Common myeloid progenitor, CD34-positive (primary cell): Measurements from ENCODE around the gene PALMD.

Source experiments
- CTCF ChIA-PET: fragments of 350-600 bp; sonication (Branson Sonifier 250); formaldehyde crosslinking; loops from one replicate; lab custom pipeline; 2021; ENCODE audit warnings: antibody characterized with exemption; lab: Charles Lee
- POLR2A ChIA-PET: fragments of 350-600 bp; sonication (Branson Sonifier 250); formaldehyde crosslinking; loops from one replicate; lab custom pipeline; 2021; ENCODE audit warnings: antibody characterized with exemption; lab: Charles Lee
- DNase-seq, 3 donors: peaks; one replicate each; pipeline versions ENCODE4 v3.0.0 to v3.0.0-alpha.2; 2013
- H3K27ac ChIP-seq, 2 experiments: 1 replicate in 1 of 2; 2 replicates in 1 of 2; pipeline ENCODE4 v1.7.0; 2013; ENCODE audit warnings: inconsistent platforms in 2 of 2, low read length in 2 of 2, mild to moderate bottlenecking in 2 of 2, low read depth in 1 of 2, moderate library complexity in 1 of 2; ENCODE audit not compliant: severe bottlenecking in 2 of 2, insufficient read depth in 1 of 2, poor library complexity in 1 of 2
- H3K27me3 ChIP-seq, 5 experiments: replicated peaks in 2 of 5; 1 replicate in 3 of 5; 2 replicates in 2 of 5; pipeline versions ENCODE4 v1.6.1 to v1.7.0; 2013; ENCODE audit warnings: low read length in 4 of 5, mild to moderate bottlenecking in 2 of 5, moderate library complexity in 2 of 5, inconsistent platforms in 1 of 5; ENCODE audit not compliant: insufficient read depth in 5 of 5, control insufficient read depth in 4 of 5
- H3K36me3 ChIP-seq, 4 experiments: 1 replicate in 2 of 4; 2 replicates in 2 of 4; pipeline versions ENCODE4 v1.6.1 to v1.7.0; 2013; ENCODE audit warnings: low read length in 3 of 4, control low read depth in 1 of 4, mild to moderate bottlenecking in 1 of 4; ENCODE audit not compliant: control insufficient read depth in 4 of 4, insufficient read depth in 4 of 4
- H3K4me1 ChIP-seq, 4 experiments: 1 replicate in 3 of 4; 2 replicates in 1 of 4; pipeline versions ENCODE4 v1.6.1 to v1.7.1; 2013; ENCODE audit warnings: low read length in 3 of 4, mild to moderate bottlenecking in 3 of 4, control low read depth in 1 of 4, inconsistent platforms in 1 of 4, moderate library complexity in 1 of 4; ENCODE audit not compliant: control insufficient read depth in 4 of 4, insufficient read depth in 4 of 4; ENCODE audit errors: control extremely low read depth in 1 of 4
- H3K4me3 ChIP-seq, 7 experiments: 1 replicate in 4 of 7; 2 replicates in 3 of 7; pipeline versions ENCODE4 v1.5.1 to v1.7.0; 2013; ENCODE audit warnings: mild to moderate bottlenecking in 7 of 7, low read length in 6 of 7, moderate library complexity in 6 of 7, inconsistent platforms in 2 of 7, low read depth in 2 of 7, control low read depth in 1 of 7; ENCODE audit not compliant: insufficient read depth in 4 of 7, control insufficient read depth in 1 of 7; ENCODE audit errors: extremely low read depth in 1 of 7
- H3K9me3 ChIP-seq, 5 experiments: 1 replicate in 4 of 5; 2 replicates in 1 of 5; pipeline versions ENCODE4 v1.6.1 to v1.7.1; 2013; ENCODE audit warnings: low read length in 4 of 5, mild to moderate bottlenecking in 2 of 5, inconsistent platforms in 1 of 5, low read depth in 1 of 5, moderate library complexity in 1 of 5; ENCODE audit not compliant: control insufficient read depth in 4 of 5, insufficient read depth in 2 of 5; ENCODE audit errors: control extremely low read depth in 1 of 5
- WGBS: methylation state at CpG from one replicate; pipeline ENCODE4 v1.1.5; 2013; ENCODE audit not compliant: insufficient coverage; 5-methylcytosine and 5-hydroxymethylcytosine counted together

Gene PALMD

DNA sequence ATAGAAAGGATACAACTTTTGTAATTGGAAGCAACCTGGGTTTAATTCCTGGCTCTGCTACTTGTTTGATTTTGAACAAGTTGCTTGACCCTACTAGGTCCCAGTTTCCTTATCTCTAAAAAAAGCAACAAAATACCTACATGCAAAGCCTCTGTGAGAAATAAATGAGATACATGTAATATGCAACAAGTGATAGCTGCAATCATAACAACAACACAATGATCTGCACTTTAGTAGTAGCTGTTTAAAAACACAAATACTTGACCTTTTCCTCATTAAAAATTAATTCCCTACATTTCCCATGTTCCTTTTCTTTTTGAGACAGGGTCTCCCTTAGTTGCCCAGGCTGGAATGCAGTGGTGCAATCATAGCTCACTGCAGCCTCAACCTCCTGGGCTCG, 80.5 kb downstream of the PALMD start:
- ChIA-PET CTCF (interaction anchor here (1.1 kb wide), 1 partner anchor 16 kb away, joined by 3 read pairs; no protein-coding TSS in a partner anchor), POLR2A (no interaction called here)
- no peaks in the 10 kb centered on the region for H3K9me3 ChIP-seq
- no peak overlapping the region for H3K4me3 ChIP-seq
- no peaks in the 10 kb centered on the region for H3K36me3 ChIP-seq
- no peak overlapping the region for H3K27ac ChIP-seq
- H3K4me1 ChIP-seq: peaks cover 0 to 13% (median 1%) of the 10 kb centered on the region in 4 experiments
- no peak for DNase-seq
- no peaks in the 10 kb centered on the region for H3K27me3 ChIP-seq
- no CpG with 5 or more reads among the region's 1 CpG for WGBS

DNA sequence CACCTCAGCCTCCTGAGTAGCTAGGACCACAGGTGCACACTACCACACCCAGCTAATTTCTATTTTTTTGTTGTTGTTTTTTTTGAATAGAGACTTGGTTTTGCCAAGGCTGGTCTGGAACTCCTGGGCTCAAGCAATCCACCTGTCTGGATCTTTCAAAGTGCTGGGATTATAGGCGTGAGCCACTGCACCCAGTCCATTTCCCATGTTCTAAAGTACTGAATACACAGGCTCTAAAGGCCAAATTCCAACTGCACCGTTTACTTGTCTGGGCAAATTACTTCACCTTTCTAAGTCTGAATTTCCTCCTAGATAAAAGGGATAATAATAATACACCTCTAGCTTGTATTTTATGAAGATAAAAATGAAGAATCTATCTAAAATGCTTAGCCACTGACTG, 80.9 kb downstream of the PALMD start:
- H3K9me3 ChIP-seq: no peaks in the 10 kb centered on the region
- no peak overlapping the region for H3K4me3 ChIP-seq
- CTCF ChIA-PET: interaction anchor here (1.1 kb wide), 1 partner anchor 16 kb away, joined by 3 read pairs; no protein-coding TSS in a partner anchor
- no peak overlapping the region for H3K27ac ChIP-seq
- POLR2A ChIA-PET: no interaction called here
- H3K4me1 ChIP-seq: peaks cover 0 to 13% (median 1%) of the 10 kb centered on the region in 4 experiments
- 100% methylated on average over 1 of the region's 2 CpGs for WGBS
- no peak for DNase-seq
- H3K27me3 ChIP-seq: no peaks in the 10 kb centered on the region
- H3K36me3 ChIP-seq: no peaks in the 10 kb centered on the region

DNA sequence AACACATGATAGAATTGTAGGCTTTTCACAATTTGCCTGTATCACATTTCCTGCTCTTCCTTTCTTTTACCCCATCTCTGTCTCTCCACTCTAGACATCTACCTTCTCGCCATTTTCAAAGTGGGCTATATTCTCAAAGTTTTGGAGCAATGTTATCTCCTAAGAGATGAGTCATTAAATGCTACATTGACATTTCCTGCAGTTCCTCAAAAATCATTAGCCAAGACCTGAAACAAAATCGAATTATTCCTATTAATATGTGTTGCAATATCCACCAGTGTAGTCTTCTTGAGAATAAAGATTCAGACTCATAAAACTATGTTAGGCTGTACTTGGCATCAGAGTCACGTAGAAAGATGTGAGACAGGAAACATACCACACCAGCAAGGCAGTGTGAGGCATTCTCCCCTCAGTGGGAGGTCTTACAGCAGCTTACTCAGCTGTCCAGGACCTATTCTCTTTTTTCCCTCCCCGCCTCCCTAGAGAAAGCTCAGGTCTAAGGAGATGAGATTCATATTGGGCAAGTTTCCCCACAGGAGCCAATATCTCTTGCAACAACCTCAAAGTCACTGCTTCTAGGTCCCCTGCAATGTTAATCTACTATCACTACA, 81.8 kb downstream of the PALMD start:
- 95% methylated on average over 3 of the region's 4 CpGs for WGBS
- Histone ChIP-seq H3K36me3 (no peaks in the 10 kb centered on the region), H3K4me3 (no peak overlapping the region)

DNA sequence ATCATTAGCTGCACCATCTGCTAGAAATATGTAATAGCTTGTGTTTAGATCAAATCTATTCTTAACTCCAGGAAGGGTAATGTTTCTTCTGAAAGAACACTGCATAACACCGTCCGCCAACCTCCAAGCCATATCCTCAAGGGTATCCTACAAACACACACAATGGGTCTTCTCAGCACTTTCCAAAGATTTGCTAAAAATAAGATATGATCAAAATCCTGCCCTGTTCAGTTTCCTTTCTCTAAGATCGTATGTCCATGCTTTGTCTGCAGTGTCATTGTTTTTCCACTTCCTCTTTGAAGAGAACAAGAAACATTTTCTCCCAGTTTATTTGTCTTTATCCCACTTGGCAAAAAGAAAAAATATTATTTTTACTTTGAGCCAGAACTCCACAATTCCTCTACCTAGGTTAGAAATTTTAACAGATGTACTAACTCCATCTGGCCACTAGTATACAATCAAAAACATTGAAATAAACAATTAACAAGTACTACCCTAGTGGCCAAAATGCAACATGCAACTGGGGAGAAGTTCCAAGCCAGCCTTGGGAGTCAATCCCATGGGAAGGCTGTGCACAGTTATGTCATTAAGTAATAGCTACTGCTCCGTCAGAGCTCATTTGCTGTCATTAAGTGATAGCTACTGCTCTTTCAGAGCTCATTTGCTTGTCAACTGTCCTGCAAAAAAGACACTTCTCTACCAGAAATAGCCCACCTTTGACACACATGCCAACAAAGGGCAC, 82.8 kb downstream of the PALMD start:
- 53% methylated on average over 4 of the region's 4 CpGs for WGBS
- no peaks in the 10 kb centered on the region for H3K9me3 ChIP-seq
- H3K27ac ChIP-seq: no peak overlapping the region

More for the DNA sequence above, 81.8 kb downstream of the PALMD start:
- POLR2A ChIA-PET: no interaction called here
- H3K27ac ChIP-seq: no peak overlapping the region
- H3K9me3 ChIP-seq: no peaks in the 10 kb centered on the region
- DNase-seq: peak in 2 of 3 donors; percentile 8 to 10
- no peaks in the 10 kb centered on the region for H3K27me3 ChIP-seq
- H3K4me1 ChIP-seq: peaks cover 0 to 13% (median 1%) of the 10 kb centered on the region in 4 experiments
- CTCF ChIA-PET: no interaction called here

DNA sequence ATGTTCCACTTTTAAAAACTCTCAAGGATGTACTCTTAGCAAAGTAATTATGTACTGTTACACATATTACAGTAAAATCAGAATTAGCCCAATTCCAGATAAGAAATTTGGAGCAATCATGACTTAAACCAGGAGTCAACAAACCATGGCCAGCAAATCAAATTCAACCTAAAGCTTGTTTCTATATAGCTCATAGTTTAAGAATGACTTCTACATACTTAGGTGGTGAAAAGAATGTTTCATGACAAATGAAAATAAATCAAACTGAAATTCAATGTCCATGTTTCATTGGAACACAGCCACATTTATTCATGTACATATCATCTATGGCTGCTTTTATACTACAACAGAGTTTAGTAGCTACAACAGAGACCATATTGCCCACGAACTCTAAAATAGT, 85.5 kb downstream of the PALMD start:
- Histone ChIP-seq H3K4me1 (peaks cover 0 to 13% (median 1%) of the 10 kb centered on the region in 4 experiments), H3K4me3 (no peak overlapping the region), H3K9me3 (no peaks in the 10 kb centered on the region), H3K27ac (no peak overlapping the region), H3K27me3 (no peaks in the 10 kb centered on the region), H3K36me3 (peaks cover 0 to 2% (median 0%) of the 10 kb centered on the region in 4 experiments)
- DNase-seq: no peak
- ChIA-PET POLR2A (no interaction called here), CTCF (interaction anchor here (2.4 kb wide), 1 partner anchor 13 kb away, joined by 8 read pairs; no protein-coding TSS in a partner anchor)
- no CpG with 5 or more reads among the region's 1 CpG for WGBS

More for the DNA sequence above, 82.8 kb downstream of the PALMD start:
- H3K4me3 ChIP-seq: peak overlapping the region in 1 of 7 experiments; percentile 17
- no peaks in the 10 kb centered on the region for H3K27me3 ChIP-seq
- POLR2A ChIA-PET: no interaction called here
- DNase-seq: peak in 2 of 3 donors; percentile 28 to 32
- CTCF ChIA-PET: interaction anchor here (0.7 to 1.0 kb wide), 4 partner anchors 12 to 545 kb away, joined by 3 to 6 read pairs (median 4); no protein-coding TSS in a partner anchor
- H3K36me3 ChIP-seq: no peaks in the 10 kb centered on the region
- peaks cover 0 to 13% (median 1%) of the 10 kb centered on the region in 4 experiments for H3K4me1 ChIP-seq

DNA sequence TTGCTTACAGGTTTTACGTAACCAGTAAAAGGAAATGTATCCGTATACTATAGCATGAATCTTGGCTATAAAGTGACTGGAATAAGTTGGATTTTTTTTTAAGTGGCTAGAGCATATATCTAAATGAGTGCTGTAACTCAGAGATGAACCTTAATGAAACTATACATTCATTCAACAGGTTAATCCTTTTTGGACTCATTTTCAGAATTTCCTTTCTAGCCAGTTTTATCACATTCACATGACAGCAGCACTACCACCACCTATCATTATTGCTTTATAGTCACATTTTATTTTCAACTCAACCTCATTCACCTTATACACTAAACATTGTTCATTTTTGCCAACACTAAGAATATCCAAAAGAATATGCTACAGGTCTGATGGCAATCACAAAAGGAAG, 89.9 kb downstream of the PALMD start:
- Histone ChIP-seq H3K9me3 (no peaks in the 10 kb centered on the region), H3K36me3 (peaks cover 0 to 8% (median 2%) of the 10 kb centered on the region in 4 experiments), H3K4me3 (no peak overlapping the region), H3K27me3 (no peaks in the 10 kb centered on the region), H3K4me1 (no peaks in the 10 kb centered on the region), H3K27ac (no peak overlapping the region)
- no peak for DNase-seq
- CTCF ChIA-PET: no interaction called here
- POLR2A ChIA-PET: no interaction called here
- no CpG with 5 or more reads among the region's 2 CpGs for WGBS

DNA sequence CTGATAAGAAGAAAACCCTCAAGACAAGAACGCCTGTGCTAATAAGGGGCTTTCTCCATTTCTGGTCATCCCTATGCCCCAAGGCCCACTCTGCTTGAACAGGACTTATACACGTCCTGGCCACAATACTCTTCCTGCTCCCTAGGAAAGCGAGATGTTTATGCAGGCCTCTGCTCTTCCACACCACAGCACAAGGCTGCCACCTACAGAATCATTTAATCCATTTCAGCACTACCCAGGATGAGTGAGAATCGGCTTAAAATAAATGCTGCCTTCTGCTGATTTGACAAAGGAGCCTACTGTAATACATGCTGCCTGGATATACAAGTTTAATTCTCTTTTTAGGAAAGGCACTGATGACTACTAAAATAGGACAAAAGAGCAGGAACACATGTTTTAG, 91.1 kb downstream of the PALMD start:
- Histone ChIP-seq H3K36me3 (peaks cover 0 to 11% (median 4%) of the 10 kb centered on the region in 4 experiments), H3K27me3 (no peaks in the 10 kb centered on the region), H3K4me3 (no peak overlapping the region), H3K4me1 (no peaks in the 10 kb centered on the region), H3K9me3 (no peaks in the 10 kb centered on the region), H3K27ac (no peak overlapping the region)
- POLR2A ChIA-PET: no interaction called here
- DNase-seq: peak; percentile 22 to 75 (median 68)
- CTCF ChIA-PET: no interaction called here
- 44% methylated on average over 2 of the region's 4 CpGs for WGBS
